ENCODE results near the gene CFAP45.

CFAP45 gene

DNA sequence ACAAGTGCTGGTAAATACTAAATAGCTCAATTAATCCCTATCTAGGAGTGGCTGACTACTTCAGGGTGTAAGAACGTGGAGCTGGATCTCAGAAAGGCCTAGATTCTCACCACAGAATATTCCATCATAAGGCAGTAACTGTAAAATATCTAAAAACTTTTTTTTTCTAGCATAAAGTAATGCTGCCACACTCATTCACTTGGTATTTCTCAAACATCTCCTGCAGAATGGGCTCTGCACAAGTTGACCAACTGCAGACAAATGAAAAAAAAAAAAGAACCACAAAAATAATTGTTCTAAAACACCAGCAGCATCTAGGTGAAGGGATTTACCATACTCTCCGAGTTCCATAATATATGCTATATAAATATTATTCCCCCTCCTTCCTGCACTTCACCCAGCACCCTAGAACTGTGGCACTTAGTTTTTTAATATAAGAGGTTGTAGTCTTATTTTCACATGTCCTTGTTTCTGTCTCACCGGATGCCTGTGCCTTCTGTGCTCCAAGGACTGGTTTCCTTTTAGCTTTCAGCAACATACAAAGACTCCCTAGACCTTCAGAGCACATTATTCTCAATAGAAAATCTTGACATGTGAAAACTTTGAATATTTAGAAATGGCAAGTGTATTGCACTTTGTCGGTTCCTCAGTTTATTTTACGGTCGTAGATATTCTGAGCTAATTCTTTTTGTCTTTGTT is 46.4 kb downstream of the CFAP45 start:
- DNase-seq (ENCODE audit: low read depth in 3 of 3) = no peak

DNA sequence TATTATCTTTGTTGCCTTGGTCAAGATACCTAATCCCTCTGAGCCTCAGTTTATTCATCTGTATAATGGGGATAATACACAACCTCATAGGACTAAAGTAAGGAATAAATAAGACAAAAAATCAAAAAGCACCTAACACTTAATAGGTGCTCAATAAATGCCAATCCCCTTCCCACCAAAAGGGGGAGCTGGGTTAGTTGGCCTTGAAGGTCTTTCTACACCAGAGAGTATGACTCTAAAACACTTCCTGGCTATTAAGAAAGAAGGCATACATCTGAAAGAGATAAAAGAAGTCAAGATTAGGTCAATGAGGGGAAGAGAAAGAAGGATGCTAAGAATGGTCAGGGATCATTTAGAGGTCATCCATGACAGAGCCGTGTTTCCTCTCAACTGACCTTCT is 48.6 kb downstream of the CFAP45 start:
- no peak for DNase-seq (ENCODE audit: low read depth in 3 of 3)

DNA sequence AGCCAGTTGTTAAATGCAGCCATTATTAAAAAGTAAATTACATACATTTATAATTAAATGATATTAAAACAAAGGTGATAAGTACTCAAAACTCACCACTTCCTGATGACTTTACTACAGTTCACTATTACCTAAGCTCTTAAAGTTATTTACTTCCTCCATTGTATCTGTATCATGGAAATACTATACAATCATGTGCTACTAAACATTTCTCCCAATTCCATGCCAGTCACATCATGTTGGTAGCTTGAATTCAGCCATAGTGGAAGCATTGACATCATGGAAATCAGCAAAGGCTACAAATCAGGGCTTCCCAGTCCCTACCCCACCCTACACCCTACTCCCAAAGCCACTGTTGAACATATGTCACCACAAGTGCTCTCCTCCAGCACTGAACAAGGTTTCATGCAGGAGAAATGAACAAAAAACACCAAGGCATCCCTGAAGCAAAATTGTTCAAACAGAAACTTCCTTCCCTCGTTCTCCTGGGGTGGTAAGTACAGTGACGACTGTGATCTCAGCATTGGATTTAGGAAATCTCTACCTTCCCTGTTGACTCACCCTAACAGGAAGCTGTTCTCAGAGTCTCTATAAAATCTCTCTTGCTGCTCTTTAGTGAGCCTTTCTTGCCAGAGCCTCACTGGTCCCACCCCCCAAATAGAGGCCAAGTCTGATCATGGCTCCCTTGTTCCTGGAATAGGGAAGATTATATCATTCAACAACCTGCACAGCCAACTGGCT is 50.2 kb downstream of the CFAP45 start:
- no peak for DNase-seq (ENCODE audit: low read depth in 3 of 3)

DNA sequence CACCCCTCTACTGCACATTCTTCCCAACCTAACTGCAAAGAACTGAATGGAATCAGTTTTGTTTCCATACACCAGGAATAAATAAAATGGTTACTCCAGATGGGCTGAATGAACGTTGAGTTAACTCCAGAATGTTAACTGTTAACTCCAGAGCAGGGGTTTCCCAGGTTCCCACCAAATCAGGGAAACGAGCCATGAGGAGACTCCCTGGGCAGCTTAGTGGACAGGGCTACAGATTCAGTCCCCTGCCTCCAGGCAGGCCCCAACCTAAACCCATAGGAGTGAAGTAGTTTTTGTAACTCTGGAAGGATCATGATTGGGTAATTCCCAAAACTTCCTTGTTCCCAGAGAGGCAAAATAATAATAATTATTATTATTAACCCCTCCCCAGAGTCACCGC is 51.6 kb downstream of the CFAP45 start:
- DNase-seq (ENCODE audit: low read depth in 3 of 3) = no peak

DNA sequence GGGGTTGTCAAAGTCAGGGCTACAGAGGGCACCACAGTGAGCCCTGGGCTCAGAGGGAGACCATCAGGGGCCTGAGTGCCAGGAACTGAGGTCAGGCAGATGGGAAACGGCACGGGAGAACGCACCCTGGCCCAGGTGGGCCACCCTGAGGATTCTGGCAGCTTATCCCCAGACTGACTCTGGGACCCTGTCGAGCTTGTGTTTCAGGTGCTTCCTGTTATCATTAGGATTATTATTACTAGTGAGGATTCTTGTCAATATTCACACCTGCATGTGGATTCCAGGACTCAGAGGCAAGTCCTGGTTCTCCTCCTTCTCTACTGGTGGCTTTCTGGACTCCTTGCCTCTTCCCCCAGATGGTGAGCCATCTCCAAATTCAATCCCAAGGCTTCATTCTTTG is 52.7 kb downstream of the CFAP45 start:
- no peak for DNase-seq (ENCODE audit: low read depth in 3 of 3)

DNA sequence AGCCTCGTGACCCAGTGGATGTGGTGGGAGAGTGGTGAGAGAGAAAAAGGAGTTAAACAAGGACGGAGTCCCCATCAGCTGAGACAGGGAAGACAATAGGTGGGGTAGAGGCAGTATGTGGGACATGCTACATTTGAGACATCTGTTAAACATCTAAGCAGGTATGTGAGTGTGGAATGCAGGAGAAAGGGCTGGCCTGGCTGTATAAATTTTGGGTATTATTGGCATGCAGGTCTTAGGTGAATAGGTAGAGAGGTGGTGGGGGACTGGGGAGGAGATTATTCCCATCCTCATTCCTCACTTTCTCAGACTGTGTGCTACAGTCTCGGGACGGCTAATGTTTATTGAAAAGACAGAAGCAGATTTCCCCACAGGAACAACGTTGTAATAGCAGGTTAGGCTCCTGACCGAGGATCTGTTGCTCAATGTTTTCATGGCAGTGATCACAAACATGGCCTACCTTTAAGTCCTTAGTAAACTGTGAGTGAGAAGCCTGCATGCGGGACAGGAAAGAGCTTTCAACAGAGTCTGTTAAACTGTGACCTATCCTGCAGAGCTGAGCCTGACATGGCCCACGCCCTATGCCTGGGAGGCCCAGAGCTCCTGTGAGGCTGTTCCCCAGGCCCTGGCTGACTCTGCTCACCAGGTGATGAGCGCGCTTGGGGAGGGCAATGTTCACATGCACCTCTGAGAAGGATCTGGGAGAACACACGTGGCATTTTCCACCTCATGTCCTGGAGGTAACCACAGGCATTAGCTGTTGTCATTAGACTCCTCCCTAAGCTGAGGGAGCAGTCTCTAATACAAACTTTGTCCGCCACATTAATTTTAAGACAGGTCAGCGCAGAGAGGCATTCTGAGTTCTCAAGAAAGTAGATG is 54.0 kb downstream of the CFAP45 start:
- no peak for DNase-seq (ENCODE audit: low read depth in 3 of 3)

DNA sequence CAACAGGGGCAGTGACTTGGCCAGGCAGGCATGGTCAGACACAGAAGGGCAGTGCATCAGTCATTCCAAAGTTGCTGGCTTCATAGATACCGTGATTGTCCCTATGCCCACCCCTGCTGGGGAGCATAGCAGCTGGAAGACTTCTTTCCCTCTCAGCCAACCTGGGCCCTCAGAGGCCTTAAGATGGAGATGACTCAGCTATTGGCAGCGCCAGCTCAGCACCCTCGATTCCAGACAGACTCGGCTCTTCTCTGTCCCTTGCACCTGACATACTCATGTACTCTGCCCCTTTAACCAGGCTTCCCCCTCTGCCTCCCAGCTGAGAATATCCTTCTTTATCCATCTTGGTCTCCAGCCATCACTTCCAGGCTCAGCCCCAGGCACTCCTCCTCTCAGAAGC is 56.5 kb downstream of the CFAP45 start:
- no peak for DNase-seq (ENCODE audit: low read depth in 3 of 3)

DNA sequence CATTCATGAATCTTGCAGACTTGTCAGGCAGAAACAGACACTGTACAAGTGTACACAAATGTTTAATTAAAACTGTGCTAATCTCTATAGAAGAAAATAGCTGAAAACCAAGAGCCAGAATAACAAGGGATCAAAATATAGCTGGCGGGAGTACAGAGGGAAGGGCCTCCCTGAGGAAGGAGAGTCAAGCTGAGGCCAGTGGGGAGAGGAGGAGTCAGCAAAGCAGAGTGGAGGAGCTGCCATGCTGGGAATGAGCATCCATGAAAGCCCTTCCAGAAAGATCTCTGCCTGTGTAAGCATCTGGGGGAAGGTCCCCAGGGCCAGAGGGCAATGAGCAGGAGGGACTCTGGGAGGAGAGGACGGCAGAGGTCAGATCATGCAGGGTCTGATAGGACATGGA is 58.2 kb downstream of the CFAP45 start:
- DNase-seq (ENCODE audit: low read depth in 3 of 3) = no peak

DNA sequence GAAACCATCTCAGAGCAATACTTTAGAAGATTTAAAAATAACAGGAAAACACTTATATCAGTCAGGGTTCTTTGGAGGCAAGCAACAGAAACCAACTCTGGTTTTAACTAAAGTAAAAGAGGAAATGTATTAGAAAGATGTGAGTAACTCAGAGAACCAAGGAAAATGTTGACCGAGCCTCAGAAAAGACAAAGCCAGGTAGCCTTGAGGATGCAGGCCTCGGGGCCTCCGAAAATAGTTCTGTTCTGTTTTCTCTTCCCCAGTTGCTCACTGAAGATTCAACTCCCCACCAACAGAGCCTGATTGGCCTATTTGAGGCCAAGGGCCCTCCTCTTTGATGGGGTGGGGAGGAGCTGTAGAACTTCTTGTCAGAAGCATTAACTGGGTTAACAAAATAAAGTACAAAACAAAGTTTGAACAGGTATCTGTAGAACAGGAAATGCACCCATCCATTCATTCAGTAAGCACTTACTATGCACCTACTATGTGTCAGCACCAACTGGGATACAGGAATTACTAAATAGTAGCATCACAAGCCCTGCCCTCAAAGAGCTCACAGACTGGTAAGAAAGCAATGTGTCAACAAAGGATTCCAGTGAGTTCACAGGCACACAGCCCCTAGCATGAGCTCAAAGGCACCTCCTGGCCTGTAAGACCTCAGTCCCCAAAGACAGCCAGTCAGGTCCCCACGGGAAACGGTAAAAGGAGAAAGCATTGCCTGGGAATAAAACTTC is 60.7 kb downstream of the CFAP45 start:
- DNase-seq (ENCODE audit: low read depth in 3 of 3) = no peak

DNA sequence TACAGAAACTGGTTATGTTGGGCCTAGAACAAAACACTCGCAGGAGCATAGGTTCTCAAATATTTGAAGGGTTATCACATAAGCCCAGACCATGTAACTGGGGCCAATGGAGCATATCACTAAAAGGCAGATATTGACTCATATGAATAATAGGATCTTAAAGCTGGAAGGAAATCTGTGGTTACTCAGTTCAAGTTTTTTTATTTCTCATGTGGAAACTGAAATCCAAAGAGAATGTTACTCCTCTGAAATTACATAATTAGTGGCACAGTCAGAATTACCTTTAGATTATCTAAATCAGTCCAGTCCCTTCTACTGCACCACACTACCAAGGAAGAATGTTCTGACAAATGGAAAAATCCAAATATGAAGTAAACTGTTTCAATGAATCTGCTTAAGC is 61.2 kb downstream of the CFAP45 start:
- DNase-seq (ENCODE audit: low read depth in 3 of 3) = no peak

DNA sequence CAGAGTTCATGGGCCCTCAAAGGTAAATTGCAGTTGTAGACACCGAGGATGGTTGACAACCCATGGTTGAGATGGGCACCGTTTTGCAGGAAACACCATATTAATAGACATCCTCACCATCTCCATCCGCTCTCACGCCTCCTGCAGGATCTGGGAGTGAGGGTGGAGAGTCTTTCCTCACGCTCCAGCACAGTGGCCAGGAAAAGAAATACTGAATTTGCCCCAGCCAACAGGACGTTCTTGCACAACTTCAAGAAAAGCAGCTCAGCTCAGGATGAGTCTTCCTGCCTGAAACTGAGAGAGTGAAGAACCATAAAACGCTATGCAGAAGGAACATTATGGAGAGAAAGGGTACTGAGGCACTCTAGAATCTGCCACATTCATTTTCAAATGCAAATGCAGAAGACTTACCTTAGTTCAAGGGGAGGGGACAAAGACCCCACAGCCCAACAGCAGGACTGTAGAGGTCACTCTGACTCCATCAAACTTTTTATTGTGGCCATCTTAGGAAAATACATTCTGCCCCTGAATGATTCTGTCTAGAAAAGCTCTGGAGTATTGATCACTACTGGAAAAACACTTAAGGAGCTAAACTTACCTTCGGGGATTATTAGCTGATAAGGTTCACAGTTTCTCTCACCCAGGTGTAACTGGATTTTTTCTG is 64.0 kb downstream of the CFAP45 start:
- no peak for DNase-seq (ENCODE audit: low read depth in 3 of 3)

DNA sequence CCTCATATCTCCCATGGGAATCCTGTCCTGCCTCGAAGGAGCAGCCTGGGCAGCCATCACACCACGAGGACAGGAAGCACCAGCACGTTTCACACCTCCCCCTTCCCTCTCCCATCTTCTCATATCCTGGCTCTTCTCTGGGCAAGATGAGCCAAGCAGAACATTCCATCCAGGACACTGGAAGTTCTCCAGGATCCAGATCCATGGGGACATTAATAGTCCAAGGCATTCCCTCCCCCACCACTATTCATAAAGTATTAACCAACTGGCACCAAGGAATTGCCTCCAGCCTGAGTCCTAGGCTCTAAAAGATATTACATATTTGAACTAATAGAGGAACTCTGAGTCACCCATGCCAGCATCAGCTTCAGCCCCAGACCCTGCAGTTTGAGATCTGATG is 64.6 kb downstream of the CFAP45 start:
- DNase-seq (ENCODE audit: low read depth in 3 of 3) = no peak

DNA sequence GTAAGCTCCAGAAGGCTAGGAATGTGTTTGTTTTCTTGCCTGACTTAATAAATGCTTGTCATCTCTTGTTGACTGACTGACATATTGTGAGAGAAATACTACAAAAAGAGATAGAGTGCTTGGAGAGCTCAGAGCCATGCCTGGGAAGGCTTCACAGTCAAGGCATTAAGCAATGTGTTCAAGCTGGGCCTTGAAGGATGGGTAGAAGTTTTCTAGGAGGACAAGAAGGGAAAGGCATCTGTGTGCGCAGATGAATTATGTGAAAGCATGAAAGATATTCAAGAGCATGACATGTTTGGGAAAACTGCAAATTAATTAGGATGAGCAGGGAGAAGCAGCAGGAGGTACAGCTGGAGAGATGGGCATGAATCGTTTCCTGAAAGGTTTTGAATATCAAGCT is 67.7 kb downstream of the CFAP45 start:
- DNase-seq (ENCODE audit: low read depth in 3 of 3) = no peak

DNA sequence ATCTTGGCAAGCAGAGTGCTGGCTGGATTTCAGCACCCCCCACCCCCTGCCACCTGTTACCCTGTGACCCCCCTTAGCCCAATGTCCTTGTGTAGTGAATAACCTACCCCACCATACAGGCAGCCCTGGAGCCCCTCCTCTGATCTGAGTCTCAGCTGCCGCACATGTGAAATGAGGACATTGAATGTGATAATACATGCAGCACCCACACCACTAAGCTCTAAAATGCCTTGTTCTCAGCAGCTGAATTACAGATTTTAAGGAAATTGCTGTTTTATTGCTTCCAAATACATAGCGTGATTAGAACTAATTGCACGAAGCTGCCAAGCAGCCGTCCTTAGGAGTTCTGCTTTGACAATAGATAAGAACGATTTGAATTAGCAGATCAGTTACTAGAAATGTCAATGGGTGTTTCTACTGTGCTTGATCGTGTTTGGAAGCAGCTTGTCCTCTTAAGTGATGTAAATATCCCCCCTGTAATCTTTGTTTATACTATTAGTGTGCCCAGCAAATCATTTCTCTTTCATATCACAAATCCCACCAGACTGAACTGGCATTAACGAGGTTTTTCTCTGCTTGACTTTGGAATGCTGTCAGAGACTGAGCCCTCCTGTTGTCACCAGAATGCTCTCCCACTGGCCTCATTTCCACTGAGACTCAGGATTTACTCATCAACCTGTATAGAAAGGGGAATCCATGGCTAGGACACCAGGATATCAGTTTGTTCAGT is 68.4 kb downstream of the CFAP45 start:
- no peak for DNase-seq (ENCODE audit: low read depth in 3 of 3)

DNA sequence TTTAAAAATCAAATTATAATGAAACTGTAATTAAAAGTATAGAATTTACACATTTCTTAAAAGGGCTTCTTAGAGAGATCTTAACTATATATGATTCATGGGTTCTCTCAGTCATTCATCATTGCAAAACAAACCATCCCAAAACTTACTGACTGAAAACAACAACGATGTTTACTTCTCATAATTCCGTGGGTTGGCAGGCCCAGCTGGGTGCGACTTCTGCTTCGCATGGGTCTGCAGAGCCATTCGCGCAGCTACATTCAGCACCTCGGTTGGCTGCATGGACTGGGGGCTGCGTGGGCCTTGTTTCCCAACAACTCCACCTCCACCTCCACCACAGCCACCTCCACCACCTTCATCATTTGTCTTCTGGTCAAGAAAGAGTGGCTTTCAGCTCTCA is 69.2 kb downstream of the CFAP45 start:
- DNase-seq (ENCODE audit: low read depth in 3 of 3) = no peak

DNA sequence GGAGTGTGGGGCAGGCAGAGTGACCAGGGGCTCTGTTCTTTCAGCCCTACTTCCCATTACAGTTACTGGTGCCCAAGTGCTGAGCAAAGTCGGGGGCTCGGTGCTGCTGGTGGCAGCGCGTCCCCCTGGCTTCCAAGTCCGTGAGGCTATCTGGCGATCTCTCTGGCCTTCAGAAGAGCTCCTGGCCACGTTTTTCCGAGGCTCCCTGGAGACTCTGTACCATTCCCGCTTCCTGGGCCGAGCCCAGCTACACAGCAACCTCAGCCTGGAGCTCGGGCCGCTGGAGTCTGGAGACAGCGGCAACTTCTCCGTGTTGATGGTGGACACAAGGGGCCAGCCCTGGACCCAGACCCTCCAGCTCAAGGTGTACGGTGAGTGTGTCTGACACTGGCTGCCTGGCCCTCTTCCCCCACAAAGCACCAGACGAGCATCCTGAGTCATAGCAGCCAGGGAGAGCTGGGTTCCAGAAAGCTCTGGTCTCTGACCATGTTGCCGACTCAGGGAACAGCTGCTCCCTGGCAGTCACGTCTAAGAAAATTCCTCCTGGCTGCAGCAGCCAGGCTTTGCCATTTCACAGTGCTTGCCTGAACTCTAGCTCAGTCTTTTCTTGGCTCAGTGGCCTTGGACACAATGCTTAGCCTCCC is 70.0 kb downstream of the CFAP45 start:
- no peak for DNase-seq (ENCODE audit: low read depth in 3 of 3)

DNA sequence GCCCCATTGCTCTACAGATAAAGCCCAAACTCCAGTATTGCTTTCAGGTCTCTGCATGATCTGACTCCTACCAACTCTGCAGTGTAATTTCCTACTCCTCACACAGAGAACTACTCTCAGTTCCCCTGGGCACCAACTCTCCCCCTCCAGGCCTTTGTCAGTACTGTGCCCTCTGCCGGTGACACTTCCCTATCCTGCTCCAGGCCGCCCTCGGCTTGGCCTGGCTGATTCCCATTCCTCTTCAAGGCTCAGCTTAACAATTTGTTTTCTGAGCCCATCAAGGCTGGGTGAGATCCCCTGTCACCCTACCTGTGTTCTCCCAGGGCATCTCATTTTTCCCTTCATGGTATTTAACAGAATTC is 70.7 kb downstream of the CFAP45 start:
- no peak for DNase-seq (ENCODE audit: low read depth in 3 of 3)

DNA sequence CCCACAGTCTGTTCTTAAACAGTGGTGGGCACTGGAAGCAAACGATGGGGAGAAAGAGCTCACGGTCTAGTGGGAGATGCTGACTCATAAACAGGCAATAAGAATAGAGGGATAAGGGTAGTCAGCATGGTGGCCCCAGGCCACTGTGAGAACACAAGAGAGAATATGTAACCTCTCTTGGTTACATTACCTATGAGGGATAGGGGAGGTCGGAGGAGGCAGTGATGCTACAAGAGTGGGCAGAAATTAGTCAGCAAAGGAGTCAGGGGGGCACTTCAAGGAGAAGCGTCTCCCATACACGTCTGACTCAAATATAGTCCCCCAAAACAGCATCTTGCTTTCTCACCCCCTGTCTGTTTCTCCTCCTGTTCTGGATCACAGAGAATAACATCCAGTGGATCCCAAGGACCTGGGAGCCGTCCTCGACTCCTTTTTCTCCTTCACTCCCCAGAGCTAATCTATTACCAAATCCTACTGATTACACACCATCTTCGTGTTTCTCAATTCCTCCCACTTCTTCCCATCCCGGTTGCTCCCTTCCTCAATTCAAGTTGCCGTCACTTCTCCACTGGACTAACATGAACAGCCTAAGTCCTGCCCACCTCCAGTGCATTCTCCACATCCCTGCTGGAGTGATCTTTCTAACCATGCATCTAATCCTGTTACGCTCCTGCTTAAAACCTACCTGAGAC is 71.2 kb downstream of the CFAP45 start:
- DNase-seq (ENCODE audit: low read depth in 3 of 3) = no peak

DNA sequence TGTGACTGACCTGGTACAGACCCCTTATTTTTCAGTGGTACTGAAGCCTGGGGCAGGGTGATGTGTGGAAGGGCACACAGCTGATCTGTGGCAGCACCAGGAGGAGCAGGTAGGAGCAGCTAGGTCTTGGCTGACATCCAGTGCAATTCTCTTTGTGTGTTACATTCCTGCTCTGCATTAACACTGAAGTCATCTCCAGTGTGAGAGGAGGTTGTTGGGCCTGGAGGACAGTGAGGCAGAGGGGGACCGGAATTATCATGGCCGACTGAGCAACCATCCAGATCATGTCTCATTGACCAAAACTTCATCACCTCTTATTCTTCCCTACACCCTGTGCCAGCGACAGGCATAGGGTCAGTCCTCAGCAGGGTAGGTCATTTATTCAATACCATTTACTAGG is 71.8 kb downstream of the CFAP45 start:
- DNase-seq (ENCODE audit: low read depth in 3 of 3) = no peak

DNA sequence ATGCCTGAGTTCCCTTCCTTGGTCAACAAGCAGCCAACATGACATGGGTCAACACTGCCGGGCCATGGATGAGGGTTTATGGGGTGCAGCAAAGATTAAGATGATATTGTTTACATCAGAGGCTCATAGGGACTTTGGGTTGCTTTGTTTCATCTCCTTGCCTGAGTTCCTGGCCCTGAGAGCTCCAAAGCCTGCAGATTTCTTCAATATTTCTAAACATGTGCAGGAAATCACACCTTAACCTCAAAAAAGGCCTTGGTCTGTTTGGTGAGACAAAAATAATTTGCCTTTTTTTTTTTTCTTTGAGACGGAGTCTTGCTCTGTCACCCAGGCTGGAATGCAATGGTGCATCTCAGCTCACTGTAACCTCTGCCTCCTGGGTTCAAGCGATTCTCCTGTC is 72.4 kb downstream of the CFAP45 start:
- no peak for DNase-seq (ENCODE audit: low read depth in 3 of 3)
